ENCODE results near the gene MTA3.

DNA sequence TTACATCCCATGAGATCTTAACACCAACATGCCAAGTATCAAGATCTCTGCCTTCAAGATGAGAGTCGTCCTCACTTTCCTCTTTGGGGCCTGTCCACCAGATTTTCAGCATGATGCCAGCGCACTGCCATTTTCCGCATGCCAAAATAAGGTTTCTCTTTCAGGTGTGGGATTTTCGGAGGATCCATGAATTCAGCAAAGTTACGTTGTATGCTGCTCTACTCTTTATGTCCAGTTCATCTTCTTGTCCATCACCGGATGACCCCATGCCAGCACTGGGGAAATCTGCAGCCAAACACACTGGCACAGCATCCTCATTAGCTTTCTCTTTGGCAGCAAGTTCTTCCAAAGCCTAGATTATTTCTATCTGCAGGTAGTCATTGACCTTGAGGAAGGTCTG lies 228.8 kb downstream of the MTA3 start:
- TF ChIP-seq CTCF (IDR thresholded peaks at IDR 0.05 in 4 of 5, conservative IDR thresholded peaks at IDR 0.05 in 1 of 5) (no peak), POLR2A (IDR thresholded peaks at IDR 0.05) (no peak)
